Measurements from ENCODE around the gene CCDC85B. TPM values are rescaled to one million over a fixed set of nuclear protein-coding genes. Genes with fewer than 3 reads are reported as not detected.
A peak's percentile ranks its signal among the peaks of the same experiment; 100 is the strongest.

Gene CCDC85B
- total RNA-seq, 1 experiment from 2014 or later, result 55.3 TPM

- H3K36me3 Mint-ChIP-seq, result peaks cover 38% of the 10 kb centered on the region
Observed at GRCh38 chr11:65850217-65851082, 40.0 kb upstream of the CCDC85B start.

DNA sequence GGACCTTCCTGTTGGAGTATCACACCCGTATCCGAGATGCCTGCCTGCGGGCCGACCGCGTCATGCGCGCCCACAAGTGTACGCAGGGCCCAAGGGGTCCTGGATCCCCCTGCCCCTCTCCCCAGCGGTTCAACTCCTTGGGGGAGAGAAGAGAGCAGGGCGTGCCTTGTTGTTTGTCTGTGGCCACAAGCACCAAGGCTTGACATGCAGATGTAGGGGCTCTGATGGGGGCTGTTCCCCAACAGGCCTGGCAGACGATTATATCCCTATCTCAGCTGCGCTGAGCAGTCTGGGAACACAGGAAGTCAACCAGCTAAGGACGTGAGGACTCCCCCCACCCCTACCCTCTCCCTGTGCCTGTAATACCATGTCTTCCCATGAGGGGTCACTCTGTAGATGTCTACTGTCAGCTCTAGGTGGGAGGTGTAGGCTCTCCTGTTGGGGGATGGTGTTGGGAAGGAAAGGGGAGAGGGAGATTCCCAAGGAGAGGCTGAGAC is 39.3 kb upstream of the CCDC85B start:
- ChIA-PET CTCF (interaction anchor here (0.6 to 6.3 kb wide), 40 partner anchors 8 to 310 kb away, joined by 3 to 134 read pairs (median 4); partner anchors contain the start of genes AP5B1, BANF1, CCDC85B and EIF1AD), POLR2A (interaction anchor here (0.5 to 3.5 kb wide), 11 partner anchors 9 to 929 kb away, joined by 3 to 38 read pairs (median 5); partner anchors contain the start of genes EFEMP2, FIBP, MUS81 and RNASEH2C)
- Mint-ChIP-seq H3K9me3 (peaks cover 6% of the 10 kb centered on the region; the same call in 1 of the 2 replicates), H3K4me3 (no peak overlapping the region), H3K27me3 (ENCODE audit: low read depth) (peaks cover 10% of the 10 kb centered on the region), H3K36me3 (peaks cover 45% of the 10 kb centered on the region), H3K27ac (peak overlapping the region; percentile 41; the same call in 1 of the 2 replicates), H3K4me1 (peaks cover 17% of the 10 kb centered on the region)
- ATAC-seq (peak; percentile 65), DNase-seq (ENCODE audit: low spot score) (peak; percentile 63)
- TF ChIP-seq OVOL2 (CRISPR knock-in tag; IDR thresholded peaks at IDR 0.05; ENCODE audit: borderline replicate concordance) (no peak), JAZF1 (CRISPR knock-in tag; IDR thresholded peaks at IDR 0.05) (no peak), SOX15 (CRISPR knock-in tag; IDR thresholded peaks at IDR 0.05) (no peak), ESRRA (CRISPR knock-in tag; IDR thresholded peaks at IDR 0.05; ENCODE audit: borderline replicate concordance) (no peak), CTCF (IDR thresholded peaks at IDR 0.05) (peak; percentile 69), ETV6 (CRISPR knock-in tag; IDR thresholded peaks at IDR 0.05) (0 out of 2 replicates have a peak, but pooled peaks have one; percentile 62)
- TF ChIP-seq, protein P1, sequence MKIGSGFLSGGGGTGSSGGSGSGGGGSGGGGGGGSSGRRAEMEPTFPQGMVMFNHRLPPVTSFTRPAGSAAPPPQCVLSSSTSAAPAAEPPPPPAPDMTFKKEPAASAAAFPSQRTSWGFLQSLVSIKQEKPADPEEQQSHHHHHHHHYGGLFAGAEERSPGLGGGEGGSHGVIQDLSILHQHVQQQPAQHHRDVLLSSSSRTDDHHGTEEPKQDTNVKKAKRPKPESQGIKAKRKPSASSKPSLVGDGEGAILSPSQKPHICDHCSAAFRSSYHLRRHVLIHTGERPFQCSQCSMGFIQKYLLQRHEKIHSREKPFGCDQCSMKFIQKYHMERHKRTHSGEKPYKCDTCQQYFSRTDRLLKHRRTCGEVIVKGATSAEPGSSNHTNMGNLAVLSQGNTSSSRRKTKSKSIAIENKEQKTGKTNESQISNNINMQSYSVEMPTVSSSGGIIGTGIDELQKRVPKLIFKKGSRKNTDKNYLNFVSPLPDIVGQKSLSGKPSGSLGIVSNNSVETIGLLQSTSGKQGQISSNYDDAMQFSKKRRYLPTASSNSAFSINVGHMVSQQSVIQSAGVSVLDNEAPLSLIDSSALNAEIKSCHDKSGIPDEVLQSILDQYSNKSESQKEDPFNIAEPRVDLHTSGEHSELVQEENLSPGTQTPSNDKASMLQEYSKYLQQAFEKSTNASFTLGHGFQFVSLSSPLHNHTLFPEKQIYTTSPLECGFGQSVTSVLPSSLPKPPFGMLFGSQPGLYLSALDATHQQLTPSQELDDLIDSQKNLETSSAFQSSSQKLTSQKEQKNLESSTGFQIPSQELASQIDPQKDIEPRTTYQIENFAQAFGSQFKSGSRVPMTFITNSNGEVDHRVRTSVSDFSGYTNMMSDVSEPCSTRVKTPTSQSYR (CRISPR knock-in tag; IDR thresholded peaks at IDR 0.05), result 0 out of 2 replicates have a peak, but pooled peaks have one; percentile 35

More at GRCh38 chr11:65850217-65851082, 40.0 kb upstream of the CCDC85B start:
- ChIA-PET POLR2A (interaction anchor here (0.5 to 3.5 kb wide), 13 partner anchors 10 to 259 kb away, joined by 3 to 38 read pairs (median 4); partner anchors contain the start of genes EFEMP2, FIBP, MUS81 and SNX32), CTCF (interaction anchor here (0.6 to 6.3 kb wide), 37 partner anchors 10 to 310 kb away, joined by 3 to 134 read pairs (median 5); partner anchors contain the start of genes AP5B1, BANF1, CCDC85B and EIF1AD)
- peaks cover 6% of the 10 kb centered on the region; the same call in 1 of the 2 replicates for H3K9me3 Mint-ChIP-seq
- no peak overlapping the region for H3K27ac Mint-ChIP-seq
- DNase-seq (ENCODE audit: low spot score), result no peak
- peaks cover 12% of the 10 kb centered on the region for H3K27me3 Mint-ChIP-seq (ENCODE audit: low read depth)
- peaks cover 14% of the 10 kb centered on the region for H3K4me1 Mint-ChIP-seq
- H3K4me3 Mint-ChIP-seq, result no peak overlapping the region
- TF ChIP-seq ZMAT4 (CRISPR knock-in tag; IDR thresholded peaks at IDR 0.05), result no peak
- TF ChIP-seq NR1H2 (CRISPR knock-in tag; IDR thresholded peaks at IDR 0.05), result no peak
- TF ChIP-seq CREM (CRISPR knock-in tag; IDR thresholded peaks at IDR 0.05), result no peak
- no peak for TF ChIP-seq SMAD3 (CRISPR knock-in tag; IDR thresholded peaks at IDR 0.05; ENCODE audit: borderline replicate concordance)
- TF ChIP-seq JAZF1 (CRISPR knock-in tag; IDR thresholded peaks at IDR 0.05), result no peak
- no peak for TF ChIP-seq FOXK1 (CRISPR knock-in tag; IDR thresholded peaks at IDR 0.05)
- TF ChIP-seq, protein P2, sequence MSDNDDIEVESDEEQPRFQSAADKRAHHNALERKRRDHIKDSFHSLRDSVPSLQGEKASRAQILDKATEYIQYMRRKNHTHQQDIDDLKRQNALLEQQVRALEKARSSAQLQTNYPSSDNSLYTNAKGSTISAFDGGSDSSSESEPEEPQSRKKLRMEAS (CRISPR knock-in tag; IDR thresholded peaks at IDR 0.05), result no peak
- TF ChIP-seq ZNF671 (CRISPR knock-in tag; IDR thresholded peaks at IDR 0.05), result no peak
- TF ChIP-seq NR3C1 (CRISPR knock-in tag; conservative IDR thresholded peaks at IDR 0.05; ENCODE audit: low read depth), result no peak
- TF ChIP-seq NFYB (CRISPR knock-in tag; conservative IDR thresholded peaks at IDR 0.05; ENCODE audit: low read depth), result no peak
- TF ChIP-seq, protein P1 (CRISPR knock-in tag; IDR thresholded peaks at IDR 0.05), result no peak
- TF ChIP-seq, protein P3, sequence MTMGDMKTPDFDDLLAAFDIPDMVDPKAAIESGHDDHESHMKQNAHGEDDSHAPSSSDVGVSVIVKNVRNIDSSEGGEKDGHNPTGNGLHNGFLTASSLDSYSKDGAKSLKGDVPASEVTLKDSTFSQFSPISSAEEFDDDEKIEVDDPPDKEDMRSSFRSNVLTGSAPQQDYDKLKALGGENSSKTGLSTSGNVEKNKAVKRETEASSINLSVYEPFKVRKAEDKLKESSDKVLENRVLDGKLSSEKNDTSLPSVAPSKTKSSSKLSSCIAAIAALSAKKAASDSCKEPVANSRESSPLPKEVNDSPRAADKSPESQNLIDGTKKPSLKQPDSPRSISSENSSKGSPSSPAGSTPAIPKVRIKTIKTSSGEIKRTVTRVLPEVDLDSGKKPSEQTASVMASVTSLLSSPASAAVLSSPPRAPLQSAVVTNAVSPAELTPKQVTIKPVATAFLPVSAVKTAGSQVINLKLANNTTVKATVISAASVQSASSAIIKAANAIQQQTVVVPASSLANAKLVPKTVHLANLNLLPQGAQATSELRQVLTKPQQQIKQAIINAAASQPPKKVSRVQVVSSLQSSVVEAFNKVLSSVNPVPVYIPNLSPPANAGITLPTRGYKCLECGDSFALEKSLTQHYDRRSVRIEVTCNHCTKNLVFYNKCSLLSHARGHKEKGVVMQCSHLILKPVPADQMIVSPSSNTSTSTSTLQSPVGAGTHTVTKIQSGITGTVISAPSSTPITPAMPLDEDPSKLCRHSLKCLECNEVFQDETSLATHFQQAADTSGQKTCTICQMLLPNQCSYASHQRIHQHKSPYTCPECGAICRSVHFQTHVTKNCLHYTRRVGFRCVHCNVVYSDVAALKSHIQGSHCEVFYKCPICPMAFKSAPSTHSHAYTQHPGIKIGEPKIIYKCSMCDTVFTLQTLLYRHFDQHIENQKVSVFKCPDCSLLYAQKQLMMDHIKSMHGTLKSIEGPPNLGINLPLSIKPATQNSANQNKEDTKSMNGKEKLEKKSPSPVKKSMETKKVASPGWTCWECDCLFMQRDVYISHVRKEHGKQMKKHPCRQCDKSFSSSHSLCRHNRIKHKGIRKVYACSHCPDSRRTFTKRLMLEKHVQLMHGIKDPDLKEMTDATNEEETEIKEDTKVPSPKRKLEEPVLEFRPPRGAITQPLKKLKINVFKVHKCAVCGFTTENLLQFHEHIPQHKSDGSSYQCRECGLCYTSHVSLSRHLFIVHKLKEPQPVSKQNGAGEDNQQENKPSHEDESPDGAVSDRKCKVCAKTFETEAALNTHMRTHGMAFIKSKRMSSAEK (CRISPR knock-in tag; IDR thresholded peaks at IDR 0.05; ENCODE audit: borderline replicate concordance), result no peak
- no peak for TF ChIP-seq CBFB (CRISPR knock-in tag; IDR thresholded peaks at IDR 0.05; ENCODE audit: low read depth)
- no peak for ATAC-seq
